GM18861 (cell line): ENCODE results near the gene KPNA3.
"Not testable (repeated sequence)": the region's sequence is repeated elsewhere in the genome, so short reads cannot be mapped to it uniquely, and the experiment has no call there.

Experiments
- ATAC-seq: cut with Tn5 transposase; IDR thresholded peaks from one replicate; pipeline ENCODE4 v1.9.1; 2021; ENCODE audit not compliant: unreplicated experiment

The KPNA3 gene

DNA sequence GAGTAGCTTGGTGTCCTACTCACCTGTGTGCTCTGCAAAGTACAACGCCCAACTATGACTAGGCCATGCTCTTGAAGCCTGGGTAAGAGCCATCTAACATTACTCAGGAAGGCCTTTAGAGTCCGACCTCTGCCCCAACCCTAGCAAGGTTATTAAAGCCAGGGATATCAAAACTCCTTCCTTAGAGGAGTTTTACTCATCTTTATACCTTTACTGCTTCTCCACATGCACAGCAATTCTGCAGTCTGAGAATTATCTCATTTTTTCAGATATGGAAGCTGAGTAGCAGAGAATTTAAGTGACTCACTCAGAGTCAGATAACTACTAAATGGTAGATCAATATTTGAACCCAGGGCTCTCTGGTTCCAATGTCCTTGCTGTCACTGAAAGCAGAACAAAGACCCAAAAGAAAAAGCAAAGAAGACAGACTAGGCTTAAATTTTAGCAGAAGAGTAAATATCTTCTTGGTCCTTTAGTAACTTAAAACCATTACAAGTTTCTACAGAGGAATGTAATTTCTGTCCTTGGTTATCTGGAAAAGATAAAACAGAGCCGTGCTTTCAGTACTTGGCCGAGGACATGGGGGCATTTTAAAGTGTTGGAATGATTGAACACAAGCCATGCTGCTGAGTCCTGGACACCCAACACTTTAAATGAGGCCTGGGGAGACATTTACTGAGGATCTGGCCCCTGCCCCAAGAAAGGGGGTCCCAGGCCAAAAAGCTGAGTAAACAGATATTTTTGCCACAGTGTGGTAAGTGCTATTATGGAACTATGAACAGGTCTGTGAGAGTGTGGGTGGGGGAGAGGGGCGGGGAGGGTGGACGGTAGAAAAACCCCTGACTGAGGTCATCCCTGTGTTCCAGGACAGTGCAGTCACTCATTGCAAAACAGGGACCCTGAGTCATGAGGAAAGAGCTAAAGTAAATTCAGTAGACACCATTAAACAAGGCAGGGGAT, 18.4 kb upstream of the KPNA3 start:
- no peak for ATAC-seq

DNA sequence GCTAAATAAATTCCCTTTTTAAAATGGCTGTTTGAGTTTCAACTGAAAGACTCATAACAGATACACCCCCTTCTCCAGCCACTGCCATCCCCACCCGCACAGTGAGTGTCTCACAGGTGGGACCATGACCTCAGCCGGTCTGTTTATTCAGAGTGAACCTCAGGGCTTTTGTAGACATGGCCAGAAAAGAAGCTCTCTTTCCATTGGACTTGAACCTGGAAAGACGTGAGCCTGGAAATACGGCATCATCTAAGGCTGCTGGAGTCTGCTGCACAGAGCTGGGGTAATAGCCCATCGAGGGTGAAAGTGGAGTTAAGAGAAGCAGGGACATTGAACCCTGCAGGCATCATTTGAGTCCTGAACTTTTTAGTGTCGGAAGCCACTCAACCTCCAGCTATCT, 15.2 kb upstream of the KPNA3 start:
- ATAC-seq = no peak

DNA sequence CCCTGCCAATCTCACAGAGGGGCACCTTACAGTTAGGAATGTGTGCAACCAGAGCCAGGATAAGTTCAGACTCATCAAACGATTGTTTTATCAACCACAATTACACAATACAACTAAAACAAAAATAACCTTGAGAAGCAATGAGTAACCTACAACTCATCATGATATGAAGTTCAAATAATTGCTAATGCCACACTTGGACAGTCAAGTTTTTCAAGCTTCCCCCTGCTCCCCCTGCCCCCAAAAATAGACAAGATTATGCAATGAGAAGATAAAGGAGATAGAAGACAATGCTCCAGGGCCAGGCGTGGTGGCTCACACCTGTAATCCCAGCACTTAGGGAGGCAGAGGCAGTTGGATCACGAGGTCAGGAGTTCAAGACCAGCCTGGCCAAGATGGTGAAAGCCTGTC, 13.6 kb upstream of the KPNA3 start:
- ATAC-seq = no peak

DNA sequence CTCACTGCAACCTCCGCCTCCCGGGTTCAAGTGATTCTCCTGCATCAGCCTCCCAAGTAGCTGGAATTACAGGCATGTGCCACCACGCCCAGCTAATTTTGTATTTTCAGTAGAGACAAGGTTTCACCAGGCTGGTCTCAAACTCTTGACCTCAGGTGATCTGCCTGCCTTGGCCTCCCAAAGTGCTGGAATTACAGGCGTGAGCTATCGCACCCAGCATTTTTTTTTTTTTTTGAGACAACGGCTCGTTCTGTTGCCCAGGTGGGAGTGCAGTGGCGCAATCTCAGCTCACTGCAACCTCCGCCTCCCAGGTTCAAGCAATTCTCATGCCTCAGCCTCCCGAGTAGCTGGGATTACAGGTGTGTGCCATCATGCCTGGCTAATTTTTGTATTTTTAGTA, 10.6 kb upstream of the KPNA3 start:
- ATAC-seq = not testable (repeated sequence)

DNA sequence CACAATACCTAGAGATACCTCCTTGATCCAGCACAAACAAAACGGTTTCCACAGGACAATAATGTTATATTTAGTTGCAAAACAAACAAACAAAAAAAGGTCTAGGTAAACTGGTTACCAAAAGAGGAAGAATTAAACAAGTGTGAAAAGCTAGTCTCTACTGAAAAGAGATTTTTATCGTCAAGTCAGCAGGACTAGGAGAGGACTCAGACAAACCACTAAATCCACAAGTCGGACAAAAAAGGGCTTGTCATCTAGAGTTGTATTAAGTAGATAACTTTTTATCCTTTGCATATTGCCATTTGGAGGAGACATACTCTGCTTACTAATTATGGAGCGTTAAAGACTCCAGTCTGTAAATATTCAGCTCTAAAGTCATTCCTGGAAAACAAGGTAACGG, 9.9 kb upstream of the KPNA3 start:
- ATAC-seq = no peak

DNA sequence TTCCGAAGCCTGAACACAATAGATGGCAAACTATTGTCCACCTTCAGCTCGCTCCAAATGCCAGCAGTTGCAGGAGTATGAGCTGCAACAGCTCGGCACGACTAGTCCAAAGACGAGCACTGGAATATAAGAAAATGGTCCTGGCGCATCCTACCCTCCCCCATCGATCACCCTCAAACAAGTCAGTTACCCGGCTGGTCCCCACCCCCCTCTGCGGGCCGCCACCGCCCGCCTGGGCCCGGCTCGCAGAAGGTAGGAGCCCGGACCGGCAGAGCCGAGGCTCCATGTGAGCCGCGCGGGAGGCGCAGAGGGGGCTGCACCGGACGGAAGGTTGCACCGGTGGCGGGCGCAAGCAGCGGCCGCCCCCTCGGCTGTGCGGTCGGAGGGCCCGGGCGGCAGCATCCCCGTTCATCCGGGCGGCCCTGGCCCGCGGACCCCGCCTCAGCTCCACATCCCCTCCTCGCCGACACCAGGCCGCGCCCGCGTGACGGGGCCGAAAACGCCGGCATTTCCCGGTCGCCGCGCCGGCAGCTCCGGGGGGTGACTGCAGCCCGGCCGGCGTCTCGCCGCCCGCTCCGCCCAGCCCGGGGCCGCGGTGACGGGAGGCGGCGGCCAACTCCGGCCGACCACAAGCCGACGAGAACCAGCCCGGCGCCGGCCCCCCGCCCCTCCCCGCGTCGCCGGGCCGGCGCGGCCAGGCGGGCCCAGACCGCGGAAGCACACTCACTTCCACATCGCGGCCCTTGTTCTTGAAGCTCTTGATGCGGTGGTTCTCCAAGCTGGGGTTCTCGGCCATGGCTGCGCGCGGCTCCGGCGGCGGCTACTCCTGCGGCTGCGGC, 552 bp downstream of the KPNA3 start:
- peak; percentile 20 for ATAC-seq

DNA sequence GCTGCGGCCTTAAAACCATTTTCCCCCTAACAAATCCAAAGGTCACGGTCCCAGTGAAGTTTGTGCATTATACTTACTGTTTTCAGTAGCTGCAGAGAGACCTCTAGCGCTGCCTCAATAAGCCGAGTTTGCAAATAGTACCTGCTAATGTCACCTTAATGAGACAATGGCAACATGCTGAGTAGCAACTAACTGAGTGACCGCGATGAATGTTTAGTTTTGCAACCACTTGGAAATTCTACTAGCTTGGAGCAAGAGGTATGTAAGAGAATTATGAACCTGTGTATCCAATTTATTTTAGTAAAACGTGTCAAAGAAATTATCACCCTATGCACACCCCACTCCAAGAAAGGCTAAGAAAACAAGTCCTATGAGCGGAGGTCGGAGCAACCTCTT, 1.2 kb downstream of the KPNA3 start:
- ATAC-seq = peak; percentile 28

DNA sequence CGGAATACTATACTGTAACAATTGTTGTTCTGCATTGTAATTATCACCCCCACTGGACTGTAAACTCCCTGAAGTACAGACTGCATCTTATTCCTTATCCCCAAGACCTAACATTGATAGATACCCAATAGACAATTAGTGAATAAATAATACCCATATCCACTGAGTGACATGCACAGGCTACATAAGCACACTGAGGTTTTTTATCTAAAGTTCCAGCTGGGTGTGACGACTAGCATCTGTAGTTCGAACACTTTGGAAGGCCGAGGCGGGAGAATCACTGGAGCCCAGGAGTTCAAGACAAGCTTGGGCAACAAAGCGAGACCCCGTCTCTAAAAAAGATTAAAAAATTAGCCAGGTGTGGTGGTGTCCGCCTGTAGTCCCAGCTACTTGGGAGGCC, 2.5 kb downstream of the KPNA3 start:
- no peak for ATAC-seq

DNA sequence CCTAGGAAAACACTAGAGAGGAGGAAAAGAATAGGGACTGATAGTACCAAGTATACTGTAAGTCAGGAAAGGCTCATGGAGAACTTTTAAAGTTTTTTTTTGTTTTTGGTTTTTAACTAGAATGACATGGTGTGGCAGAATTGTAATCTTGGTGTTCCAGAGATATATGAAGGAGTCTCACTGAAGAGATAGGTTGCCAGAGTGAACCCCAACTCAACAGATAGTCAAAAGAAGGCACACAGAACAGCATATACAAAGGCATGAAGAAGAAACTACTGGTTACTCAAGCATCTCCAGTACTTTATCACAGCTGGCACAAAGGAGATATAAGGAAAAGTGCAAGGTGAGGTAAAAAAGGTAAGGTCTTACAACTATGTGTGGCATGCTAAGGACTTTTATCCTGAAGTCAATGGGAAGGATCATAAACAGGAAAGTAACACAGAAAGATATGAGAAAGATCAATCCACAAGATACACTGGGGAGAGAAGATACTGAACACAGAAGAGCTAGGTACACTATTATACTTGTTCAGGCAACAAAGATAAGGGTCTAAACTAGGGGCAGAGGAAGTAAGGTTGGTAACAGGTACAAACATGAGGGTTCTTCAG, 6.0 kb downstream of the KPNA3 start:
- no peak for ATAC-seq

DNA sequence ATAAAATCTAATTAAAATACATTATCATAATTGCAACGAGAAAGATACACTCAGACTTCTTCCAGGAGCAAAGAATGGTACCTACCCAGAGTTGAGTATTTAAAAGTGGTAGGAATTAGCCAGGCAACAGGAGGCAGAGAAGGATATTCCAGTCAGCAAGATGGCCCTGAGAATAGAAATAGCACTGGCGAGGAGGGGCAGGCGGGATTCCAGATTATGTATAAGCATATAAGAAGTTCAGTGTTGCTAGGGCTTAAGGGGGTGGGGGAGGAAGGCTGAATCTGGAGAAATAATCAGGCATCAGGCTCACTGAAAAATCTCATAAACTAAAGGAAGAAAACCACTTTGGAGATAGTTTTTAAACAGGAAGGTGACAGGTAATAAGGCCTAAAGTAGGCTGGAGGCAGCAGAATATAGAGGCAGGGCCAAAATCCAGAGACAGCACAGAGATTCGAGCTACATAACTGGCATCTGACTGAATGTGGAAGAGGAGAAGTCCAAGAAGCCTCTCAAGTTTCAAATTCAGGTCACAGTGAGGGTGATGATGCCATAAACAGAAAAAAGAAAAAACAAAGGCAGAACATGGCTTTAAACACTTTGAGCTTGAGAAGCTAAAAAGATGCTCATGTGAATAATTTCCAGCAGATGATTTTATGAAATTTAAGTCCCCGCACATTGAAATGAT, 7.5 kb downstream of the KPNA3 start:
- no peak for ATAC-seq

DNA sequence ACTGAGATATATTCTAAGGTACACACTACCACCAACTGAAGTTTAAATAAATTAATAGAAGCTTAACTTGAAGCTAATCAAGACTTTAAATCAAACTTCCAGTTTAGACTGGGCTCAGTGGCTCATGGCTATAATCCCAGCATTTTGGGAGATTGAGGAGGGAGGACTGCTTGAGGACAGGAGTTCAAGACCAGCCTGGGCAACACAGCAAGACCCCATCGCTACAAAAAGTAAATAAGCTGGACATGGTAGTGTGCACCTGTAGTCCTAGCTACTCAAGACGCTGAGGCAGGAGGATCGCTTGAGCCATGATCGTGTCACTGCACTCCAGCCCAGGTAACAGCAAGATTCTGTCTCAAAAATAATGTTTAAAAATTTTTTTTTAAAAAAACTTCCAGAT, 8.6 kb downstream of the KPNA3 start:
- no peak for ATAC-seq

DNA sequence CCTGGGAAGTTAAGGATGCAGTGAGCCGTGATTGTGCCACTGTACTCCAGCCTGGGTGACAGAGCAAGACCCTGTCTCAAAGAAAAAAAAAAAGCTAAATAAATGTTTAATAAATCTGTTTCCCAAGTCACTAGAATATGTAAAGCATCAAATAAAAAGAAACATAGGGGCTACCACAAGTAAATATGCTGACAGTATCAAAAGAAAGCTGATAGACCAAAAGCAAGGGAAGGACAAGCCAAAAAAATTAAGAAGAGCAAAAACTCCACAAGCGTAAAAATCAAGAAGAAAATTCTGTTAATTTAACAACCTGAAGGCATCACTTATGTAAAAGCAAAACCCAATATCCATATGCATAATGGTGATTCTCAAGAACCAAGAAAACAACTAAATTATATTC, 9.7 kb downstream of the KPNA3 start:
- ATAC-seq = no peak

DNA sequence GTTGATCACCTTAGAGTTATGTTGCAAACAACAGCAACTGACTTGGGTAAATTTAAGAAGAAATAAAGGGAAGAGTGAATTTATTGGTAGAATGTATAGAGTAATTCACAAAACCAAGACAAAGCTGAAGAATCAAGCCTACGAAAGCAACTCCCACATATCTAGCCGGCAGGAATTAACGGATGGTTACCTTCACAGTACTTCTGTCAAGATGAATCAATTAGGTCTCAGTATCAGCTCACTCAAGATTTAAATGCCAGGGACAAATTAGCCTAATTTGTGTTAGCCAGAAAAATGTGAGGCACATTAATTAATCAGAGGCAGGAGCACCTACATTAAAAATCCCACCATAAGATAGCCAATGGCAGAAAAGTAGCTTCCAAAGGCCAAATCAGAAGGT, 10.7 kb downstream of the KPNA3 start:
- no peak for ATAC-seq

DNA sequence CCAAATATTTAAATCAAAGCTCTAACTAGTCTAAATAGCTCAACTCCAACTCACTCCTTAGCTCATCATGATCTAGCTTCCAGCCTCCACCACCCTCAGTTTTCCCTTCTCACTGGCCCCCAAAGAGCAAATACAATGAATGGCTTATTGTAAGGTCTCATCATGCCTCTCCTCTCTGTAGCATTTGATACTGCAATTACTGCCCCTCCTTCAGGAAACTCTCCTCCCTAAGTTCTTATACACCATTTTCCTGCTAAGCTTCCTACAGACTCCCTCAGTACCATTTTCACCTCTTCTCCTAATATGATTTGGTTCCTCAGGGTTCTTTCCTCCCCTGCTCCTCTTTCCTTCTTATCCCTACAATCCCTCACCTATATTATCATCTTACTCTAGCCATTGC, 12.8 kb downstream of the KPNA3 start:
- no peak for ATAC-seq

DNA sequence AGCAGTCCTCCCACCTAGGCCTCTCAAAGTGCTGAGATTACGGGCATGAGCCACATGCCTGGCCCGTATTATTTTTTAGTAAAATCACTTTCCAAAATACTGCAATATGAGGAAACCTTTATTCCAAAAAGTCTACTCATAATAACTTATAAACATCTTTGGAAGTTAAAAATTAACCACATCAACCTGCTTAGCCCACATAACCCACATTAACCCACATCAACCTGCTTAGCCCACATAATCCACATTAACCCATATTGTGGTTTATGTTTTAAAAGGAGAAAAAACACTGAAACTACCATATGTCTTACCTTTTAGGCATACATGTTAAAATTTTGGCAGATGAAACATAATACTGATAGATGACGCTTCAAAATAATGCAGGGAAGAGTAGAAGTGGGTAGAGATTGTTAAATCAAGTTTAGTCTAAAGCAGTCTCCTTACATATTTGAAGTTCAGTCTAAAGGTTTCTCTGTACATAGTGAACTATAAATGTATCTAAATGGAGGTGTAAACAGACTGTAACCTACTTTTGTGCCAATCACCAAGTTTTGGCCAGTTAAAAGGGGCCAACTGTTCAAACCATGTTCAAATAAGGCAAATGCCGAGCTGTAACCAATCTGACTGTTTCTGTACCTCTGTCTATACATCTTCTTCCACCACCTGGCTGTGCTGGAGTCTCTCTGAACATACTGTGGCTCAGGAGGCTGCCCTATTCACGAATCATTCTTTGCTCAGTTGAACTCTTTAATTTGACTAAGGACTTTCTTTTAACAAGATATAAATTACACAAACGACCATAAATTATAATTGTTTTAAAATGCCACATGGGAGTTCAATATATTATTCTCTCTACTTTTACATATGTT, 14.5 kb downstream of the KPNA3 start:
- no peak for ATAC-seq

DNA sequence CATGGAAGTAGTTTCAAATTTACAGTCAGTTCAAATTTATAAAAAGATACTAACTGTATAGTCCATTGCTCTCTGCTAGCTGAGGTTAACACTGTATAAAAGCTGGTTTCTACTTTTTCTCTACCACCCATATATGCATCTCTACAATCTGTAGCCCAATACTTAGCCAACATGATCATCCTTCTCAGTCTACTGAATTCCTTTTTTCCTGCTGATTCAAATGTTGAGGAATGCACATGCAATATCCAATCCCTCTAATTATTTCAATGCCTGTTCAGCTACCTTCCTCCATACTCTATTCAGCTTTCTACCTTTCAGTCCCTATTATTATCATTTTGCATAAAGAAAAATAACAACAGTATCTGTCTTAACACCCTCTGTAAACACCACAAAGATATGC, 15.6 kb downstream of the KPNA3 start:
- no peak for ATAC-seq

DNA sequence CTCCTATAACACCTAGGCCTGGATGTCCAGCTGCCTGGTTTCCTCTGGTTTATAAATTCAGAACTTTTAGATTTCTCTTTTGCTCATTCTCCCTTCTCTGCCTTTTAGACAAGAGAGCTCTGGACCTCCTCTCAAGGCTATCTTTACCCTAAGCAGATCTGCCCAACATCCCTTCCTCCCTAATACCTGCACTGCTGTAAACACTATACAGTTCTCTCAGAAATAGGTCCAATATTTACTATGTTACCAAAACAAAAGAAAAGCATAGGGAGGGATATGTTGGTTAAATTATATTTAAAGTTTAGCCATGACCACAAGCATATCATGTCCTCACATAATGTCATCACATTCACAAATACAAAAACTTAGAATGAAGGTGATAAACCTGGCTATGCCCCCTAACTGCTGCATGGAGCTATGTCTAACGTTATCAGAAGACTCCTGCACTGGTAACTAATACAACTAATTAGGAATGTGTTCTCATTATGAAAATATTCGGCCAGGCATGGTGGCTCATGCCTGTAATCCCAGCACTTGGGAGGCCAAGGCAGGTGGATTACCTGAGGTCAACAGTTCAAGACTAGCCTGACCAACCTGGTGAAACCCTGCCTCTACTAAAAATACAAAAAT, 18.0 kb downstream of the KPNA3 start:
- no peak for ATAC-seq

DNA sequence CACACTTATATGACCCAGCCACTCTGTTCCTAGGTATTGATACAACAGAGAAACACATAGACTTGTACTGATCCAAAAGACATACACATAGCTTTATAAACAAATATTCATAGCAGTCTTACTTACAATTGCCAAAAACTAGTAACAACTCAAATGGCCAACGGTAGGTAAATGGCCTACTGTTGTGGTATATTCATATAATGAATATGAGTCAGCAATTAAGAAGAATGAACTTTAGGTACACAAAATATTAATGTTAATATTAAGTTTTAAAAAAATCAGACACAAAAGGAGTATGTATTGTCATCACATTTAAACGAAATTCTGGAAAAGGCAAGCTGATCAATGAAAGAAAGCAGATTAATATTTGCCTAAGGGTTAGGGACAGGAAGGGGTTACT, 19.7 kb downstream of the KPNA3 start:
- no peak for ATAC-seq

DNA sequence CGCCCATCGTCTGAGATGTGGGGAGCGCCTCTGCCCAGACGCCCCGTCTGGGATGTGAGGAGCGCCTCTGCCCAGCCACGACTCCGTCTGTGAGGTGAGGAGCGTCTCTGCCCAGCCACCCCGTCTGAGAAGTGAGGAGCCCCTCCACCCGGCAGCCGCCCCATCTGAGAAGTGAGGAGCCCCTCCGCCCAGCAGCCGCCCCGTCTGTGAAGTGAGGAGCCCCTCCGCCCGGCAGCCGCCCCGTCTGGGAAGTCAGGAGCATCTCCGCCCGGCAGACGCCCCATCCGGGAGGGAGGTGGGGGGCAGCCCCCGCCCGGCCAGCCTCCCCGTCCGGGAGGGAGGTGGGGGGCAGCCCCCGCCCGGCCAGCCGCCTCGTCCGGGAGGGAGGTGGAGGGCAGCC, 30.7 kb downstream of the KPNA3 start:
- ATAC-seq = not testable (repeated sequence)

DNA sequence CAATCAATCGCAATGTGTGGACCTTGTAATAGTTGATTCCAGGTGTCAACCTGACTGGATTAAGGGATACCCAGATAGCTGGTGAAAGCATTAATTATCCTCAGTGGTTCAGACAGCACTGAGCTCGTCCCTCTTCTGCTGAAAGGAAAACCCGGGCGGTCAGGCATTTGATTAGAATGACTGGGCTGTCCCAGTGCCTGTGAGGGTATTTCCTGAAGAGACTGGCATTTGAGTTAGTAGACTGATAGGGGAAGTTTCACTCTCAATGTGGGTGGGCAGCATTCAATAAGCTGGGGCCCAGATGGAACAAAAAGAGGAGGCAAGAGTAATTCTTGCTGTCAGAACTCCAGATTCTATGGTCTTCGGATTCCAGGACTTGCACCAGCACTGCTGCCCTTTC, 31.9 kb downstream of the KPNA3 start:
- ATAC-seq = no peak
